Neural cell (in vitro differentiated cells): ENCODE measurements around the gene TAF1L.

Experiments used
- EZH2 ChIP-seq: fragments of 200-600, 300-800 bp; shearing (Covaris generic), sonication (generic); IDR thresholded peaks from 2 replicates; pipeline ENCODE4 v1.6.1; 2014; ENCODE audit warnings: antibody characterized with exemption, low read length, borderline replicate concordance, mild to moderate bottlenecking; ENCODE audit not compliant: insufficient read depth, poor library complexity, severe bottlenecking
- MXI1 ChIP-seq: fragments of 450-650 bp; conservative IDR thresholded peaks from 2 replicates; pipeline ENCODE4 v1.6.1; 2014; ENCODE audit warnings: antibody characterized with exemption, mild to moderate bottlenecking; ENCODE audit not compliant: poor library complexity, severe bottlenecking
- POLR2AphosphoS5 ChIP-seq: IDR thresholded peaks from 2 replicates; pipeline ENCODE4 v1.6.1; 2012
- TAF1 ChIP-seq: IDR thresholded peaks from 2 replicates; pipeline ENCODE4 v1.6.1; 2012; ENCODE audit warnings: low read depth
- TF ChIP-seq, protein P1 (sequence below): fragments of 450-650 bp; IDR thresholded peaks from 2 replicates; pipeline ENCODE4 v1.5.1; 2014; ENCODE audit warnings: antibody characterized with exemption, mild to moderate bottlenecking, moderate library complexity; ENCODE audit not compliant: poor library complexity, severe bottlenecking
- TF ChIP-seq, protein P2 (sequence below): IDR thresholded peaks from 2 replicates; pipeline ENCODE4 v1.6.1; 2012; ENCODE audit warnings: borderline replicate concordance

DNA sequence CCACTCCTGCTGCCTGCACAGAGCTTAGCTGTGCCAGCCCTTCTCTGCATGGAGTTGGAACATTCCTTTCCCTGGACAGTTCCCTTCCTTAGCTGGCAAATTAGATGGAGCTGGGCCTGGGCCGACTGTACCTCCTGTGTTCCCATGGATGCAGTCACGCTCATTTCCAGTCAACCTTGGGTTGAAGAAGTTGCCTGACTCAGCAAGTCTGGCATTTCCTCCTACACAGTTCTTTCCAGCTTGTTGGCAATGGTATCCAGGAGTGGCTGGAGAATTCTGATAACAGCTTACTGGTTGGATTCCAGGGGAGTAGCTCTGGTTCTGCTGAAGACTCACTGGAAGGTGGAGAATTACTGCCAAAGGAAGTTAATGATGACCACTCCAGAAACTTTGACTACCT, 9.2 kb upstream of the TAF1L start:
- TF ChIP-seq EZH2: no peak
- TF ChIP-seq, protein P1, sequence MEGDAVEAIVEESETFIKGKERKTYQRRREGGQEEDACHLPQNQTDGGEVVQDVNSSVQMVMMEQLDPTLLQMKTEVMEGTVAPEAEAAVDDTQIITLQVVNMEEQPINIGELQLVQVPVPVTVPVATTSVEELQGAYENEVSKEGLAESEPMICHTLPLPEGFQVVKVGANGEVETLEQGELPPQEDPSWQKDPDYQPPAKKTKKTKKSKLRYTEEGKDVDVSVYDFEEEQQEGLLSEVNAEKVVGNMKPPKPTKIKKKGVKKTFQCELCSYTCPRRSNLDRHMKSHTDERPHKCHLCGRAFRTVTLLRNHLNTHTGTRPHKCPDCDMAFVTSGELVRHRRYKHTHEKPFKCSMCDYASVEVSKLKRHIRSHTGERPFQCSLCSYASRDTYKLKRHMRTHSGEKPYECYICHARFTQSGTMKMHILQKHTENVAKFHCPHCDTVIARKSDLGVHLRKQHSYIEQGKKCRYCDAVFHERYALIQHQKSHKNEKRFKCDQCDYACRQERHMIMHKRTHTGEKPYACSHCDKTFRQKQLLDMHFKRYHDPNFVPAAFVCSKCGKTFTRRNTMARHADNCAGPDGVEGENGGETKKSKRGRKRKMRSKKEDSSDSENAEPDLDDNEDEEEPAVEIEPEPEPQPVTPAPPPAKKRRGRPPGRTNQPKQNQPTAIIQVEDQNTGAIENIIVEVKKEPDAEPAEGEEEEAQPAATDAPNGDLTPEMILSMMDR: no peak
- TF ChIP-seq, protein P2, sequence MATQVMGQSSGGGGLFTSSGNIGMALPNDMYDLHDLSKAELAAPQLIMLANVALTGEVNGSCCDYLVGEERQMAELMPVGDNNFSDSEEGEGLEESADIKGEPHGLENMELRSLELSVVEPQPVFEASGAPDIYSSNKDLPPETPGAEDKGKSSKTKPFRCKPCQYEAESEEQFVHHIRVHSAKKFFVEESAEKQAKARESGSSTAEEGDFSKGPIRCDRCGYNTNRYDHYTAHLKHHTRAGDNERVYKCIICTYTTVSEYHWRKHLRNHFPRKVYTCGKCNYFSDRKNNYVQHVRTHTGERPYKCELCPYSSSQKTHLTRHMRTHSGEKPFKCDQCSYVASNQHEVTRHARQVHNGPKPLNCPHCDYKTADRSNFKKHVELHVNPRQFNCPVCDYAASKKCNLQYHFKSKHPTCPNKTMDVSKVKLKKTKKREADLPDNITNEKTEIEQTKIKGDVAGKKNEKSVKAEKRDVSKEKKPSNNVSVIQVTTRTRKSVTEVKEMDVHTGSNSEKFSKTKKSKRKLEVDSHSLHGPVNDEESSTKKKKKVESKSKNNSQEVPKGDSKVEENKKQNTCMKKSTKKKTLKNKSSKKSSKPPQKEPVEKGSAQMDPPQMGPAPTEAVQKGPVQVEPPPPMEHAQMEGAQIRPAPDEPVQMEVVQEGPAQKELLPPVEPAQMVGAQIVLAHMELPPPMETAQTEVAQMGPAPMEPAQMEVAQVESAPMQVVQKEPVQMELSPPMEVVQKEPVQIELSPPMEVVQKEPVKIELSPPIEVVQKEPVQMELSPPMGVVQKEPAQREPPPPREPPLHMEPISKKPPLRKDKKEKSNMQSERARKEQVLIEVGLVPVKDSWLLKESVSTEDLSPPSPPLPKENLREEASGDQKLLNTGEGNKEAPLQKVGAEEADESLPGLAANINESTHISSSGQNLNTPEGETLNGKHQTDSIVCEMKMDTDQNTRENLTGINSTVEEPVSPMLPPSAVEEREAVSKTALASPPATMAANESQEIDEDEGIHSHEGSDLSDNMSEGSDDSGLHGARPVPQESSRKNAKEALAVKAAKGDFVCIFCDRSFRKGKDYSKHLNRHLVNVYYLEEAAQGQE: no peak
- no peak for TF ChIP-seq MXI1
- no peak for TF ChIP-seq POLR2AphosphoS5
- no peak for TF ChIP-seq TAF1
